GM19099 (cell line): ENCODE measurements around the gene SIRT6.

Experiments
- POLR2A ChIP-seq: IDR thresholded peaks from 3 replicates; pipeline ENCODE4 v1.6.1; 2011; ENCODE audit warnings: low read depth; ENCODE audit not compliant: insufficient read length; ENCODE audit errors: extremely low read depth

Gene SIRT6

GRCh38 chr19:4154571-4155312 is 27.6 kb downstream of the SIRT6 start:
- no peak for TF ChIP-seq POLR2A

- no peak for TF ChIP-seq POLR2A
These were observed 29.9 kb downstream of the SIRT6 start for GRCh38 chr19:4152241-4152998.

GRCh38 chr19:4151623-4152022 is 30.7 kb downstream of the SIRT6 start:
- no peak for TF ChIP-seq POLR2A

DNA sequence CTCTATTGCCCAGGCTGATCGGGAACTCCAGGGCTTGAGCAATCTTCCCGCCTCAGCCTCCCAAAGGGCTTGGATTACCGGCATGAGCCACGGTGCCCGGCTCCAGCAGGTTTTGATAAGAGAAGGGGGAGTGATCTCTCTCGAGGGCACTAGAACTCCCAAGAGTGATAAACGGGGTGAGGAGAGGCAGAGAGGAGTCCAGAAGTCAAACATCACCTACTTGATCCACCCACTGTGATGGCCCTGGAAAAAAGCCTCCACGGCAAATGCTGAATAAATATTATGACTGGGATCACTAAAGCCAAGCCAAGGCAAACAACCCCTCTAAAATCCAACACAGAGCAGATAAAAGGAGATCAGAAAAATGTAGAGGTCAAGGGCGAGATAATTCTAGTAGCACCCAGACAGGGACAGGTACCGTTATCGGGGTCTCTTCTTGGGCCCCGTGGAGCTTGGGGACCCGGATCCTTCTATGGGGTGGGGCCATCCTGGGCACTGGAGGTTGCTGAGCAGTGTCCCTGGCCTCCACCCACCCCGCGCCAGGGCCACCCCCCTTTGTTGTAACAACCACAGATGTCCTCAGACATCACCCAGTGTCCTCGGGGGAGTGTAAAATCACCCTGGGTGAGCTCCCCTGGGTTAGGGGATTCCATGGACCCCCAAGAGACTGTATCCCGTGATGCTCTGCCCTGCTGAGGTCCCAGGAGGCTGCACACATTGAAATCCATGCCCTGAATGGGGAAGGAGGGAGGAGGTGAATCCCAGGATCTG is 32.7 kb downstream of the SIRT6 start:
- no peak for TF ChIP-seq POLR2A

DNA sequence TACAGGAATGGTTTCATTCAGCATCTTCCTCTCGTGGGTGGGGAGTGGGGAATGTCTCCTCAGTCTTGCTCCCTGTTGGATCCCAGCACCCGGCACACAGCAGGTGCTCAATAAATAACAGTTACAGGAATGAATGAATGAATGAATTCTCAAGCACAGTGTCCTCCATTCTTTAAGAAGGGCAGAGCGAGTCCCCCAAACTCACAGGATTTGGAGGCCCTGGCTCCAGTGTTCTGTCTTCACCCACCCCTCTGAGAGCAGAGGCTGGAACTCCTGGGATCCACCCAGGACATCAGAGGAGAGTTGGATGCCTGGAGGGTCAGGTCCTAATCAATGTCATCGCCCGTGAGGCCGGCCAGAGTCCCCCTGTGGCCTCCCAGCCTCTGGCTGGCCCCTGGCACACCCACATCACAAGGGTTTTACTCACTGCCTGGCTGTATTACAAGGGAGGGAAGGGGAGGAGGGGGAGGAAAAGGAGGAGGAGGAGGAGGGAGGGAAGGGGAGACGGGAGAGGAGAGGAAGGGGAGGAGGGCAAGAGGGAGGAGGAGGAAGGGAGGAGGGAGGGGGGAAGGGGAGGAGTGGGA is 37.6 kb downstream of the SIRT6 start:
- no peak for TF ChIP-seq POLR2A

GRCh38 chr19:4140237-4140711 is 42.1 kb downstream of the SIRT6 start:
- no peak for TF ChIP-seq POLR2A

DNA sequence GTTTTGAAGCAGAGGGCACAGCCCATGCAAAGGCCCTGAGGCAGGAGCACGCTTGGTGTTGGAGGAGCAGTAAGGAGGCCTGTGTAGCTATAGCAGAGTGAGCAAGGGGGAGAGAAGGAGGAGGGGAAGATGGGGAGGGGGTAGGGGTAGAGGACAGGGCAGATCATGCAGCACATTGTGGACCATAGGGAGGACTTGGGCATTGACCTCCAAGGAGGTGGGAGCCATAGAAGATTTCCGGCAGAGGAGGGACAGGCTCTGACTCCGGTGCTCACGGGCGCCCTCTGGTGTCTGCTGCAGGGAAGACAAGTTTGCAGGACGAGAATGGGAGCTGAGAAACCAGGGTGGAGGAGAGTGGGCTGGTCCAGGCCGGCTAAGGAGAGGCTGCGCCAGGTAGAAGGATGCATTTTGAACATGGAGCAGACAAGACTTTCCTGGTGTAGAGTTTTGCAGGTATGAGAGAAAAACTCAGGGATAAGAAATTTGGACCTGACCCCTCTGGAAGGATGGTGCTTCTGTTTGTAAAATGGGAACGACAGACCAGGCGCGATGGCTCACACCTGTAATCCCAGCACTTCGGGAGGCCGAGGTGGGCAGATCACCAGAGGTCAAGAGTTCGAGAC is 42.6 kb downstream of the SIRT6 start:
- no peak for TF ChIP-seq POLR2A

DNA sequence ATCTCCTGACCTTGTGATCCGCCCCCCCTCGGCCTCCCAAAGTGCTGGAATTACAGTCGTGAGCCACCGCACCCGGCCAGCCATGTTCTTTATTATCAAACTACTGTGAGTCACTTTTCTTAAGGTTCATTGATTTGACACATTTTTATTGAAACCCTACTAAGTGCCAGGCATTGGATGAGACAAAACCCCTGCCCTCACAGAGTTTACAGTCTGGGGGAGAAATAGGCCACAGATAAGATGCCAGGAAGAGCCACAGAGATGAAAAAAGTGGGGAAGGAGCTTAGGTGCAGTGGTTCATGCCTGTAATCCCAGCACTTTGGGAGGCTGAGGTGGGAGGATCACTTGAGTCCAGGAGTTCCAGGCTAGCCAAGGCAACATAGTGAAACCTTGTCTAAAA is 43.9 kb downstream of the SIRT6 start:
- no peak for TF ChIP-seq POLR2A

GRCh38 chr19:4136680-4137088 is 45.7 kb downstream of the SIRT6 start:
- no peak for TF ChIP-seq POLR2A

DNA sequence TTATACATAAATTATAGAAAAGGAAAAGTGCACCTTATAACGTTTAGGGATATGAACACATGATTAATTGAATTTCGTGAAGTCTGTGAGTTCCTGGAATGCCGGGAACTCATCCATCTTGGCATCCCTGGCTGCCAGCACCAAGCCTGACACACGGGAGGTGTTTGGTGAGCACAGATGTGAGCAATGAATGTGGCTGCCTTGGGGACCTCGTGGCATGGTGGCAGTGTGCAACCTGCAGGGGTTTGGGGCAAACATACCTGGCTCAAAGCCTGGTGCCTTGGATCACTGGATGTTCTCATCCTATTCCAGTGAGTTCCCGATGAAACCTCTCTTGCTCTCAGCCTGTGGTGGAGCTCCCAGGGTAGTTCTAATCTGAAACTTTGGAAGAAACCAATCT is 48.0 kb downstream of the SIRT6 start:
- TF ChIP-seq POLR2A = no peak

- TF ChIP-seq POLR2A = no peak
These were observed 51.5 kb downstream of the SIRT6 start for GRCh38 chr19:4130744-4131438.

DNA sequence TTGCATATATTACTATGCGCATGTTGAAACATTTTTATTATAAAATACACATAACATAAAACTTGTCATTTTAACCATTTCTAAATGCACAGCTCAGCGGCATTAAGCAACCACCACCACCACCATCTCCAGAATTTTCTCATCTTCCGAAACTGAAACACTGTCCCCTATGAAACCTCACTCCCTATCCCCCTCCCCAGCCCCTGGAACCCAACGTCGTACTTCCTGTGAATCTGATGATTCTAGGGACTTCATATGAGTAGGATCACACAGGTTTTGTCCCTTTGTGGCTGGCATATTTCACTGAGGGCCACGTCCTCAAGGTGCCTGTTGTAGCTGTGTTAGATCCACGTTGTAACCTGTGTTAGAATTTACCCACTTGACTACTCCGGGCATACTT is 57.7 kb downstream of the SIRT6 start:
- TF ChIP-seq POLR2A = no peak
